PC-3 (cell line): ENCODE results near the gene MOB3A.

ENCODE experiments used
- CTCF ChIP-seq: fragments of 300-600 bp; sonication (generic); conservative IDR thresholded peaks from 2 replicates; pipeline ENCODE4 v1.5.1; 2017; ENCODE audit warnings: antibody characterized with exemption, low read depth, mild to moderate bottlenecking, low read length
- EZH2 ChIP-seq: fragments of 300-600 bp; sonication (generic); IDR thresholded peaks from one replicate; pipeline ENCODE4 v1.6.1; 2017; ENCODE audit warnings: antibody characterized with exemption, mild to moderate bottlenecking, low read length; ENCODE audit not compliant: unreplicated experiment

DNA sequence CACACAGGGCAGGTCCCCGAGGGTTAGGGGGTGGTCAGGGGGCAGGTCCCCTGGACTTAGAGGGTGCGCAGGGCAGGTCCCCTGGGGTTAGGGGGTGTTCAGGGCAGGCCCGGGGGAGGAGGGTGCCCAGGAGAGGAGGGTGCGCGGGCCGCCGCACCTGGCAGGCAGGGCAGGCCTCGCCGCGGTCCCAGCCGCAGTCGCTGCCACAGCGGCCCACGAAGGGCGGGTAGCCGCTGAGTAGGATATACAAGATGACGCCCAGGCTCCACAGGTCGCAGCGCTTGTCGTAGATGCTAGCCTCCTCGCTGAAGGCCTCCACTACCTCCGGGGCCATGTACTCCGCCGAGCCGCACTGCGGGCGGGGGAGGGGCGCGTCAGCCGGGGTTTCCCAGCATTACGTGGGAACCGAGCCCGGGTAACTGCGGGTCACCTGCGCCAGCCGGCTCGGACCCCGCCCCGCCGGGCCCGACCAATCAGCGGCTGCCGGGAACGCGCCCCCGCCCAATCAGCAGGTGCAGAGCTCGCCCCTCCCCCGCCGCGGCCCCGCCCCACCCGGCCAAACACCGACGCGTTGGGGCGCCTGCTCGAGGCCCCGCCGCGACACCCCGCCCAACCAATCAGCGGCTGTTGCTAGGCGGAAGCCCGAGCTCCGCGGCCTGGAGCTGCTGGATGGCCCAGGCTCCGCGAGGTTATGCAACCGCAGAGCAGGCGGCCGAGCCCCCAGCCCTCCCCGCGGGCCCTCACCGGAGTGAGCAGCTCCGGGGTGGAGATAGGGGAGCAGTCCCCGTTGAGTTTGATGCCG is 54.2 kb downstream of the MOB3A start:
- TF ChIP-seq CTCF (no peak), EZH2 (no peak)
